HepG2 (cell line): ENCODE measurements around the gene CSRNP3. TPM values are rescaled to one million over a fixed set of nuclear protein-coding genes. Genes with fewer than 3 reads are reported as not detected.
A peak's percentile ranks its signal among the peaks of the same experiment; 100 is the strongest.

Source experiments
- ATAC-seq: fragments of 200-7000 bp; cut with Tn5 transposase; 3 replicates; pipeline ENCODE4 v1.9.1; 2020; ENCODE audit warnings: mild to moderate bottlenecking, moderate library complexity
- BruUV-seq: library from RNA; stranded (reverse); fragments of 400-500 nt; replicated peaks from 2 replicates; lab custom pipeline; 2021; lab: Mats Ljungman, UMichigan
- CTCF ChIA-PET: fragments of 300-600 bp; formaldehyde crosslinking; extraction: SDS; loops from one replicate; lab custom pipeline; 2021; ENCODE audit warnings: low total read pairs, inconsistent platforms, low intra/inter-chr PET ratio; lab: Yijun Ruan, JAX
- POLR2A ChIA-PET: fragments of 350-600 bp; sonication (Branson Sonifier 250); formaldehyde crosslinking; loops from one replicate; lab custom pipeline; 2020; ENCODE audit warnings: antibody characterized with exemption, inconsistent platforms; lab: Yijun Ruan, JAX
- DNase-seq: peaks from one replicate; pipeline ENCODE4 v3.0.0-alpha.2; 2015; ENCODE audit warnings: low spot score
- FAIRE-seq: peaks from 3 replicates; lab custom pipeline; 2011; peaks lifted over from hg19 to GRCh38; lab: Jason Lieb, UNC
- H2AFZ ChIP-seq: one replicate; pipeline ENCODE4 v1.6.1; 2011; ENCODE audit warnings: low read length, inconsistent platforms
- H3K27ac ChIP-seq: fragments of 300-600 bp; 3 replicates; pipeline ENCODE4 v1.8.0; 2011; ENCODE audit warnings: mixed run types, mild to moderate bottlenecking, mixed read lengths, low read length, inconsistent platforms; ENCODE audit not compliant: insufficient read depth; ENCODE audit errors: extremely low read length
- H3K27me3 ChIP-seq, 2 experiments: fragments of 200-600 bp in 1 of 2; 2 replicates in 1 of 2; 3 replicates in 1 of 2; pipeline versions ENCODE4 v1.6.0 to v1.8.0; 2011; ENCODE audit warnings: low read length in 2 of 2, mild to moderate bottlenecking in 2 of 2, moderate library complexity in 2 of 2, inconsistent platforms in 1 of 2; ENCODE audit not compliant: insufficient read depth in 2 of 2, control insufficient read depth in 1 of 2
- H3K36me3 ChIP-seq, 2 experiments: fragments of 200-600 bp in 1 of 2; replicated peaks in 1 of 2; 2 replicates in 1 of 2; 3 replicates in 1 of 2; pipeline versions ENCODE4 v1.5.1 to v1.8.0; 2011; ENCODE audit warnings: low read length in 2 of 2, inconsistent platforms in 1 of 2; ENCODE audit not compliant: insufficient read depth in 2 of 2, control insufficient read depth in 1 of 2
- H3K4me1 ChIP-seq: 2 replicates; pipeline ENCODE4 v1.5.1; 2012; ENCODE audit warnings: low read length, inconsistent platforms; ENCODE audit not compliant: insufficient read depth
- H3K4me2 ChIP-seq: 2 replicates; pipeline ENCODE4 v1.6.0; 2011; ENCODE audit warnings: low read depth, low read length, inconsistent platforms
- H3K4me3 ChIP-seq, 3 experiments: fragments of 200-600 bp in 1 of 3; sonication (generic), shearing (Covaris generic) in 1 of 3; replicated peaks in 1 of 3; 2 replicates each; pipeline ENCODE4 v1.5.1; 2011 to 2016; ENCODE audit warnings: low read length in 3 of 3, inconsistent platforms in 2 of 3, low read depth in 2 of 3, mild to moderate bottlenecking in 2 of 3, control low read depth in 1 of 3, mixed read lengths in 1 of 3; ENCODE audit not compliant: insufficient read depth in 1 of 3
- H3K79me2 ChIP-seq: one replicate; pipeline ENCODE4 v1.6.1; 2011; ENCODE audit warnings: low read length, inconsistent platforms; ENCODE audit not compliant: insufficient read depth
- H3K9ac ChIP-seq: 2 replicates; pipeline ENCODE4 v1.6.0; 2011; ENCODE audit warnings: mild to moderate bottlenecking, low read depth, low read length, inconsistent platforms; ENCODE audit not compliant: insufficient read depth
- H3K9me3 ChIP-seq: 2 replicates; pipeline ENCODE4 v1.5.1; 2012; ENCODE audit warnings: mild to moderate bottlenecking, low read length
- H4K20me1 ChIP-seq: 2 replicates; pipeline ENCODE4 v1.6.0; 2011; ENCODE audit warnings: inconsistent platforms, mild to moderate bottlenecking, low read length, moderate library complexity; ENCODE audit not compliant: insufficient read depth
- ATM ChIP-seq: fragments of 450-650 bp; IDR thresholded peaks from 2 replicates; pipeline ENCODE4 v1.7.1; 2017; ENCODE audit warnings: mild to moderate bottlenecking, borderline replicate concordance
- CEBPB ChIP-seq: IDR thresholded peaks from 2 replicates; pipeline ENCODE4 v1.6.1; 2011; ENCODE audit warnings: low read depth, low read length, improper control_type of control experiment, borderline replicate concordance
- CREB1 ChIP-seq, 2 experiments: fragments of 450-650 bp in 1 of 2; IDR thresholded peaks; 2 replicates each; pipeline ENCODE4 v1.6.1; 2016 to 2017; ENCODE audit warnings: control low read depth in 1 of 2, mild to moderate bottlenecking in 1 of 2, missing compliant biosample characterization in 1 of 2, missing genetic modification characterization in 1 of 2
- ZFP82 ChIP-seq: sonication (generic); formaldehyde crosslinking; IDR thresholded peaks from 2 replicates; pipeline ENCODE4 v1.5.1; 2020; ENCODE audit warnings: mild to moderate bottlenecking, missing genetic modification reagents, borderline replicate concordance
- ZNF3 ChIP-seq: IDR thresholded peaks from 2 replicates; pipeline ENCODE4 v1.7.0; 2017; ENCODE audit warnings: inconsistent platforms
- WGBS: methylation state at CpG from one replicate; pipeline ENCODE4 v1.1.6; 2017; ENCODE audit warnings: low lambda C conversion rate; 5-methylcytosine and 5-hydroxymethylcytosine counted together
- in situ Hi-C: cut with HindIII; loops from 2 replicates; pipeline ENCODE4 v1.10.0; 2017; ENCODE audit warnings: low pct_unique_long_range_greater_than_20kb; ENCODE audit not compliant: extremely low pct_ligation_motif_present
- intact Hi-C: fragments of 100-400 bp; cut with micrococcal nuclease; formaldehyde crosslinking; loops from one replicate; pipeline ENCODE4 v1.10.0; 2022; ENCODE audit not compliant: unreplicated experiment
- polyA plus RNA-seq, 8 experiments: library from polyadenylated mRNA; depleted of rRNA in 3 of 8; stranded (reverse) in 7 of 8; unstranded in 1 of 8; fragments of >200 nt; fragmentation: Illumina TruSeq in 4 of 8; extraction: Trizol in 4 of 8; gene quantifications; 2 replicates each; pipeline versions ENCODE4 v1.2.1 to v1.2.3, GENCODE V29; 2011 to 2016; ENCODE audit warnings: low read depth in 4 of 8, missing spikeins in 1 of 8, mixed read lengths in 1 of 8; ENCODE audit not compliant: insufficient read depth in 1 of 8
- total RNA-seq, 5 experiments: library from RNA; depleted of rRNA; stranded (reverse); fragments of >200 nt; fragmentation: Illumina TruSeq; extraction: Trizol; gene quantifications; 2 replicates each; pipeline ENCODE4 v1.2.3, GENCODE V29; 2016; ENCODE audit warnings: low read depth in 1 of 5
- TF ChIP-seq, protein P1 (sequence below): IDR thresholded peaks from 2 replicates; pipeline ENCODE4 v1.6.1; 2016; ENCODE audit warnings: missing compliant biosample characterization, missing genetic modification reagents, borderline replicate concordance

CSRNP3 gene
- total and polyA plus RNA-seq, 2 of the 13 experiments (the other 11 are each of a cell fraction or from before 2014, with no cell fraction given) = not detected

DNA sequence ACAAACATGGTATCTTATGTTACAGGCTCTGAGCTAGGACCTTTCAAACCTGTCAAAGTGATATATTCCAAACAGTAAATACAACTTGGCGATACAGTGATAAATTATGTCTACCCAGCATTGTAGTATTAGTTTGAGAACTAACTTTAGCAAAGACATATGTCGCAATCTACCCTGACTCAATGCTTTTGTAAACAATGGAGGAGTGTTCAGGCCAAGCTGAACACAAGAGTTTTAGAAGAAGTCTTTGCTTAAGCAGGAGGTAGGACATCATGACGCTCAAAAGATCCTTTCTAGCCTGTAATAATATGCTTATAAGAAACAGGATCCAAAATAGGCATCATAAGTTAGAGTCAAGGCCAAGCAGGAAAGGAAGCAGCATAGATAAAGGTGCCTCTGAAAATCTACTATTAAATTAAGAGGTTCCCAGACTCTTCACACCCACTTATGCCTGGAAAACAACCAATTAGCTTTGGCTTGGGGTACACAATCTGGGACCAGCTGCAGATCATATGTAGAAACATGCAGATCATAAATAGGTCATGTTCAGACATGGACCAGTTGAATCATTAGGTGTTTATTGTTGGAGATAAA lies 132.5 kb downstream of the CSRNP3 start:
- no peak overlapping the region for H3K9ac ChIP-seq
- TF ChIP-seq CEBPB = peak; percentile 78; the same call in 1 of the 2 replicates
- no peak for TF ChIP-seq ZNF3 (CRISPR knock-in tag)
- no peak for TF ChIP-seq ATM
- no peaks in the 10 kb centered on the region for H3K79me2 ChIP-seq
- in situ Hi-C loops = no loop called here
- POLR2A ChIA-PET = no interaction called here
- H4K20me1 ChIP-seq = no peaks in the 10 kb centered on the region
- DNase-seq (no peak), FAIRE-seq (no peak), ATAC-seq (no peak)
- no peak overlapping the region for H3K4me3 ChIP-seq
- H3K36me3 ChIP-seq = no peaks in the 10 kb centered on the region
- no peak overlapping the region for H3K27ac ChIP-seq
- no peaks in the 10 kb centered on the region for H3K9me3 ChIP-seq
- H3K4me2 ChIP-seq = no peak overlapping the region
- 1% methylated on average over 3 of the region's 3 CpGs for WGBS
- H3K4me1 ChIP-seq = no peaks in the 10 kb centered on the region
- CTCF ChIA-PET = no interaction called here
- no TSS peak for BruUV-seq
- no peak overlapping the region for H2AFZ ChIP-seq
- H3K27me3 ChIP-seq = no peaks in the 10 kb centered on the region
- intact Hi-C loops = no loop called here

DNA sequence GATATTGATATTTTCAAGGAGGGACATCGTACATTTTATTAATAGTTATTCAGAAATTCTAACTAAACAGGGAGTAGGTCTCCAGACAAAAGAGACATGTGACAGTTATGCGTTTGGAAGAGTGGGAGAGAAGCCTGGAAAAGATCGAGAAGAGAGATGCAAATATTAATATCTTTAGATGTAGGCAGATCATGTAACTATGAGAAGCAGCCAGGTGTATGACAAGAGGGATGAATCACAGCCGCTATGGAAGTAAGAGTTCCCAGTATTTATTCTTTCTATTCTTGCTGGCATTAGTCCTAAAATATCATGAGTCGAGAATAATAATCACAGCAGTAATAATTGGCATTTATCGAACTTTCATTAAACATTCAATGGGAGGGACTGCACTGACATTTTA lies 140.2 kb downstream of the CSRNP3 start:
- Histone ChIP-seq H3K4me3 (no peak overlapping the region), H2AFZ (no peak overlapping the region), H3K27ac (no peak overlapping the region), H3K4me1 (no peaks in the 10 kb centered on the region), H3K79me2 (no peaks in the 10 kb centered on the region), H4K20me1 (no peaks in the 10 kb centered on the region), H3K9me3 (no peaks in the 10 kb centered on the region), H3K9ac (no peak overlapping the region), H3K4me2 (no peak overlapping the region), H3K36me3 (no peaks in the 10 kb centered on the region), H3K27me3 (no peaks in the 10 kb centered on the region)
- ChIA-PET POLR2A (no interaction called here), CTCF (no interaction called here)
- intact Hi-C loops (no loop called here), in situ Hi-C loops (no loop called here)
- no peak for DNase-seq
- no peak for FAIRE-seq
- 6% methylated on average over 6 of the region's 6 CpGs for WGBS
- TF ChIP-seq ZFP82 (CRISPR knock-in tag) (no peak), CREB1 (IDR thresholded peaks at IDR 0.05) (0 out of 2 replicates have a peak, but pooled peaks have one; percentile 4), CREB1 (CRISPR knock-in tag; IDR thresholded peaks at IDR 0.05) (no peak)
- TF ChIP-seq, protein P1, sequence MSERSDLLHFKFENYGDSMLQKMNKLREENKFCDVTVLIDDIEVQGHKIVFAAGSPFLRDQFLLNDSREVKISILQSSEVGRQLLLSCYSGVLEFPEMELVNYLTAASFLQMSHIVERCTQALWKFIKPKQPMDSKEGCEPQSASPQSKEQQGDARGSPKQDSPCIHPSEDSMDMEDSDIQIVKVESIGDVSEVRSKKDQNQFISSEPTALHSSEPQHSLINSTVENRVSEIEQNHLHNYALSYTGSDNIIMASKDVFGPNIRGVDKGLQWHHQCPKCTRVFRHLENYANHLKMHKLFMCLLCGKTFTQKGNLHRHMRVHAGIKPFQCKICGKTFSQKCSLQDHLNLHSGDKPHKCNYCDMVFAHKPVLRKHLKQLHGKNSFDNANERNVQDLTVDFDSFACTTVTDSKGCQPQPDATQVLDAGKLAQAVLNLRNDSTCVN (CRISPR knock-in tag) = no peak
- no peak for ATAC-seq
- BruUV-seq = no TSS peak
